Measurements from ENCODE around the gene ZC3H13.

Gene ZC3H13

GRCh38 chr13:45926741-45927140 is 125.8 kb downstream of the ZC3H13 start:
- H3K23ac ChIP-seq (ENCODE audit: low read length) = no peak overlapping the region
- no peak overlapping the region for H2AK5ac ChIP-seq (ENCODE audit: low read length)

GRCh38 chr13:45925151-45925550 is 127.4 kb downstream of the ZC3H13 start:
- Histone ChIP-seq H3K79me1 (ENCODE audit: low read length) (no peaks in the 10 kb centered on the region), H4K8ac (ENCODE audit: low read depth, low read length) (no peak overlapping the region), H3K4me3 (ENCODE audit: low read length) (no peak overlapping the region), H3K18ac (ENCODE audit: low read length) (no peak overlapping the region), H4K5ac (ENCODE audit: low read length) (no peak overlapping the region), H2BK5ac (ENCODE audit: low read length) (no peak overlapping the region), H3K79me2 (ENCODE audit: control insufficient read depth, insufficient read depth, low read length) (no peaks in the 10 kb centered on the region), H3K27me3 (ENCODE audit: insufficient read depth, low read length, poor library complexity) (no peaks in the 10 kb centered on the region), H3K4ac (ENCODE audit: low read depth, low read length) (no peak overlapping the region), H3K36me3 (ENCODE audit: control insufficient read depth, insufficient read depth, low read length) (no peaks in the 10 kb centered on the region), H3K9ac (ENCODE audit: low read length) (no peak overlapping the region), H3K56ac (ENCODE audit: low read length) (no peak overlapping the region), H3K4me2 (ENCODE audit: low read length) (no peak overlapping the region), H3K4me1 (ENCODE audit: control insufficient read depth, low read depth, low read length) (no peaks in the 10 kb centered on the region), H2BK15ac (replicated peaks; ENCODE audit: low read depth) (no peak overlapping the region), H2BK120ac (ENCODE audit: low read depth, low read length) (no peak overlapping the region), H2AK5ac (ENCODE audit: low read length) (no peak overlapping the region), H3K27ac (ENCODE audit: low read depth, low read length) (no peak overlapping the region), H3K23ac (ENCODE audit: low read length) (no peak overlapping the region)
- no peak for DNase-seq
- WGBS (ENCODE audit: extremely low coverage, insufficient coverage, low lambda C conversion rate) = no CpG with 5 or more reads among the region's 3 CpGs

More at GRCh38 chr13:45926741-45927140, 125.8 kb downstream of the ZC3H13 start:
- no peak for DNase-seq
- Histone ChIP-seq H2BK15ac (replicated peaks; ENCODE audit: low read depth) (no peak overlapping the region), H3K9ac (ENCODE audit: low read length) (no peak overlapping the region), H3K27me3 (ENCODE audit: insufficient read depth, low read length, poor library complexity) (no peaks in the 10 kb centered on the region), H4K8ac (ENCODE audit: low read depth, low read length) (no peak overlapping the region), H3K79me2 (ENCODE audit: control insufficient read depth, insufficient read depth, low read length) (no peaks in the 10 kb centered on the region), H3K4me2 (ENCODE audit: low read length) (no peak overlapping the region), H3K4me1 (ENCODE audit: control insufficient read depth, low read depth, low read length) (no peaks in the 10 kb centered on the region), H2BK5ac (ENCODE audit: low read length) (no peak overlapping the region), H2BK120ac (ENCODE audit: low read depth, low read length) (no peak overlapping the region), H3K56ac (ENCODE audit: low read length) (no peak overlapping the region), H3K79me1 (ENCODE audit: low read length) (no peaks in the 10 kb centered on the region), H4K5ac (ENCODE audit: low read length) (no peak overlapping the region), H3K4ac (ENCODE audit: low read depth, low read length) (no peak overlapping the region), H3K18ac (ENCODE audit: low read length) (no peak overlapping the region), H3K36me3 (ENCODE audit: control insufficient read depth, insufficient read depth, low read length) (no peaks in the 10 kb centered on the region), H3K27ac (ENCODE audit: low read depth, low read length) (no peak overlapping the region), H3K4me3 (ENCODE audit: low read length) (no peak overlapping the region)
- no CpG with 5 or more reads among the region's 3 CpGs for WGBS (ENCODE audit: extremely low coverage, insufficient coverage, low lambda C conversion rate)

- H2BK120ac ChIP-seq (ENCODE audit: low read depth, low read length) = no peak overlapping the region
- no peaks in the 10 kb centered on the region for H3K79me1 ChIP-seq (ENCODE audit: low read length)
- H3K79me2 ChIP-seq (ENCODE audit: control insufficient read depth, insufficient read depth, low read length) = no peaks in the 10 kb centered on the region
- H3K36me3 ChIP-seq (ENCODE audit: control insufficient read depth, insufficient read depth, low read length) = no peaks in the 10 kb centered on the region
- no peak overlapping the region for H2AK5ac ChIP-seq (ENCODE audit: low read length)
- H3K4ac ChIP-seq (ENCODE audit: low read depth, low read length) = no peak overlapping the region
- H2BK5ac ChIP-seq (ENCODE audit: low read length) = no peak overlapping the region
- no peak overlapping the region for H4K8ac ChIP-seq (ENCODE audit: low read depth, low read length)
- H3K4me2 ChIP-seq (ENCODE audit: low read length) = no peak overlapping the region
- DNase-seq = no peak
- H3K27ac ChIP-seq (ENCODE audit: low read depth, low read length) = no peak overlapping the region
- no peak overlapping the region for H3K4me3 ChIP-seq (ENCODE audit: low read length)
- H4K5ac ChIP-seq (ENCODE audit: low read length) = no peak overlapping the region
- H3K23ac ChIP-seq (ENCODE audit: low read length) = no peak overlapping the region
- no peaks in the 10 kb centered on the region for H3K27me3 ChIP-seq (ENCODE audit: insufficient read depth, low read length, poor library complexity)
- WGBS (ENCODE audit: extremely low coverage, insufficient coverage, low lambda C conversion rate) = no CpG with 5 or more reads among the region's 1 CpG
- H3K56ac ChIP-seq (ENCODE audit: low read length) = no peak overlapping the region
- no peak overlapping the region for H3K9ac ChIP-seq (ENCODE audit: low read length)
- no peak overlapping the region for H3K18ac ChIP-seq (ENCODE audit: low read length)
- no peak overlapping the region for H2BK15ac ChIP-seq (replicated peaks; ENCODE audit: low read depth)
- H3K4me1 ChIP-seq (ENCODE audit: control insufficient read depth, low read depth, low read length) = no peaks in the 10 kb centered on the region
Observed at GRCh38 chr13:45921162-45921736, 131.3 kb downstream of the ZC3H13 start.

DNA sequence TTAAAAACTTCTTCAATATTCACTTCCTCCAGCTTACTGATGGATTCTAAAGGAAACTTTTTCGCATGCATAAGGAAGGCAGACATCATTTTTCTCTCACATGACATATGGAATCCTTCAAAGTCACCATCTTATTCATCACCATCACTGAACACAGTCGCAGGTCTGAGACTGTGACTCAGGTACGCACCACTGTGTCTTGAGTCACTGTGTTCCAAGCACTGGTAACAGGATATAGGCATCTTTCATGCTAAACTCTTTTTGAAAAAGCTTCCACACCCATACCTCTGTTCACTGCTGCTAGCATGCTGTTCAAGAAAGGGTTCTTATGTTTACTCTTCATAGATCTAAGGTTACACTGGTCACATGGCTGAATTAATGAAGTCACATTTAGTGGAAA is 133.9 kb downstream of the ZC3H13 start:
- H4K8ac ChIP-seq (ENCODE audit: low read depth, low read length) = no peak overlapping the region
- no peaks in the 10 kb centered on the region for H3K27me3 ChIP-seq (ENCODE audit: insufficient read depth, low read length, poor library complexity)
- no peaks in the 10 kb centered on the region for H3K4me1 ChIP-seq (ENCODE audit: control insufficient read depth, low read depth, low read length)
- DNase-seq = no peak
- H2BK120ac ChIP-seq (ENCODE audit: low read depth, low read length) = no peak overlapping the region
- no CpG with 5 or more reads among the region's 3 CpGs for WGBS (ENCODE audit: extremely low coverage, insufficient coverage, low lambda C conversion rate)
- H3K4ac ChIP-seq (ENCODE audit: low read depth, low read length) = no peak overlapping the region
- H2BK15ac ChIP-seq (replicated peaks; ENCODE audit: low read depth) = no peak overlapping the region
- no peak overlapping the region for H3K9ac ChIP-seq (ENCODE audit: low read length)
- no peak overlapping the region for H3K56ac ChIP-seq (ENCODE audit: low read length)
- H3K18ac ChIP-seq (ENCODE audit: low read length) = no peak overlapping the region
- no peak overlapping the region for H3K23ac ChIP-seq (ENCODE audit: low read length)
- H3K79me2 ChIP-seq (ENCODE audit: control insufficient read depth, insufficient read depth, low read length) = no peaks in the 10 kb centered on the region
- no peak overlapping the region for H3K4me2 ChIP-seq (ENCODE audit: low read length)
- H2BK5ac ChIP-seq (ENCODE audit: low read length) = no peak overlapping the region
- no peak overlapping the region for H3K4me3 ChIP-seq (ENCODE audit: low read length)
- H4K5ac ChIP-seq (ENCODE audit: low read length) = no peak overlapping the region
- H3K79me1 ChIP-seq (ENCODE audit: low read length) = no peaks in the 10 kb centered on the region
- H2AK5ac ChIP-seq (ENCODE audit: low read length) = no peak overlapping the region
- no peaks in the 10 kb centered on the region for H3K36me3 ChIP-seq (ENCODE audit: control insufficient read depth, insufficient read depth, low read length)
- no peak overlapping the region for H3K27ac ChIP-seq (ENCODE audit: low read depth, low read length)

- no peak overlapping the region for H4K5ac ChIP-seq (ENCODE audit: low read length)
- no peak for DNase-seq
- no peaks in the 10 kb centered on the region for H3K36me3 ChIP-seq (ENCODE audit: control insufficient read depth, insufficient read depth, low read length)
- no peak overlapping the region for H4K8ac ChIP-seq (ENCODE audit: low read depth, low read length)
- H2AK5ac ChIP-seq (ENCODE audit: low read length) = no peak overlapping the region
- no peak overlapping the region for H3K4me2 ChIP-seq (ENCODE audit: low read length)
- H3K79me2 ChIP-seq (ENCODE audit: control insufficient read depth, insufficient read depth, low read length) = no peaks in the 10 kb centered on the region
- H3K27ac ChIP-seq (ENCODE audit: low read depth, low read length) = no peak overlapping the region
- no peaks in the 10 kb centered on the region for H3K27me3 ChIP-seq (ENCODE audit: insufficient read depth, low read length, poor library complexity)
- H3K79me1 ChIP-seq (ENCODE audit: low read length) = no peaks in the 10 kb centered on the region
- H2BK120ac ChIP-seq (ENCODE audit: low read depth, low read length) = no peak overlapping the region
- H2BK15ac ChIP-seq (replicated peaks; ENCODE audit: low read depth) = no peak overlapping the region
- no peak overlapping the region for H3K9ac ChIP-seq (ENCODE audit: low read length)
- H3K18ac ChIP-seq (ENCODE audit: low read length) = no peak overlapping the region
- H3K4me3 ChIP-seq (ENCODE audit: low read length) = no peak overlapping the region
- H2BK5ac ChIP-seq (ENCODE audit: low read length) = no peak overlapping the region
- H3K23ac ChIP-seq (ENCODE audit: low read length) = no peak overlapping the region
- no peak overlapping the region for H3K4ac ChIP-seq (ENCODE audit: low read depth, low read length)
- H3K56ac ChIP-seq (ENCODE audit: low read length) = no peak overlapping the region
- H3K4me1 ChIP-seq (ENCODE audit: control insufficient read depth, low read depth, low read length) = no peaks in the 10 kb centered on the region
Observed at GRCh38 chr13:45917019-45917418, 135.5 kb downstream of the ZC3H13 start.

- Histone ChIP-seq H2BK120ac (ENCODE audit: low read depth, low read length) (no peak overlapping the region), H3K27ac (ENCODE audit: low read depth, low read length) (no peak overlapping the region), H2AK5ac (ENCODE audit: low read length) (no peak overlapping the region), H3K36me3 (ENCODE audit: control insufficient read depth, insufficient read depth, low read length) (no peaks in the 10 kb centered on the region), H3K4me3 (ENCODE audit: low read length) (no peak overlapping the region), H3K56ac (ENCODE audit: low read length) (no peak overlapping the region), H3K23ac (ENCODE audit: low read length) (no peak overlapping the region), H3K4me1 (ENCODE audit: control insufficient read depth, low read depth, low read length) (no peaks in the 10 kb centered on the region), H3K4ac (ENCODE audit: low read depth, low read length) (no peak overlapping the region), H2BK5ac (ENCODE audit: low read length) (no peak overlapping the region), H2BK15ac (replicated peaks; ENCODE audit: low read depth) (no peak overlapping the region), H3K79me1 (ENCODE audit: low read length) (no peaks in the 10 kb centered on the region), H4K8ac (ENCODE audit: low read depth, low read length) (no peak overlapping the region), H3K27me3 (ENCODE audit: insufficient read depth, low read length, poor library complexity) (no peaks in the 10 kb centered on the region), H3K79me2 (ENCODE audit: control insufficient read depth, insufficient read depth, low read length) (no peaks in the 10 kb centered on the region), H4K5ac (ENCODE audit: low read length) (no peak overlapping the region), H3K18ac (ENCODE audit: low read length) (no peak overlapping the region), H3K4me2 (ENCODE audit: low read length) (no peak overlapping the region), H3K9ac (ENCODE audit: low read length) (no peak overlapping the region)
- WGBS (ENCODE audit: extremely low coverage, insufficient coverage, low lambda C conversion rate) = no CpG with 5 or more reads among the region's 7 CpGs
- no peak for DNase-seq
Observed at GRCh38 chr13:45915686-45916439, 136.7 kb downstream of the ZC3H13 start.
